ENCODE measurements around the gene MDFIC2. TPM values are rescaled to one million over a fixed set of nuclear protein-coding genes. Genes with fewer than 3 reads are reported as not detected.

The MDFIC2 gene
- total RNA-seq = not detected
- not detected for polyA plus RNA-seq

GRCh38 chr3:70312336-70312735 lies at the start of gene MDFIC2:
Gene MDFIC2 (minus strand): TSS chr3:70312638. CDS start chr3:70311973, 665 bp downstream.
- Histone ChIP-seq H3K36me3 (ENCODE audit: control insufficient read depth in 4 of 4, insufficient read depth in 3 of 4, low read depth in 1 of 4, low read length in 3 of 4) (no peaks in the 10 kb centered on the region), H3K27me3 (ENCODE audit: control insufficient read depth in 4 of 4, insufficient read depth in 4 of 4, low read length in 3 of 4) (no peaks in the 10 kb centered on the region), H3K4me1 (ENCODE audit: control insufficient read depth in 4 of 4, insufficient read depth in 4 of 4, low read length in 3 of 4) (no peaks in the 10 kb centered on the region), H3K27ac (ENCODE audit: low read depth in 1 of 2, low read length in 2 of 2) (no peak within 1 kb of the TSS), H3K4me3 (ENCODE audit: low read depth in 1 of 3, low read length in 3 of 3) (no peak within 1 kb of the TSS), H3K9ac (ENCODE audit: low read depth in 1 of 2, low read length in 2 of 2) (no peak within 1 kb of the TSS), H3K9me3 (ENCODE audit: control insufficient read depth in 4 of 4, low read length in 3 of 4) (no peaks in the 10 kb centered on the region)
- TF ChIP-seq GABPA (IDR thresholded peaks at IDR 0.05 in 1 of 2, conservative IDR thresholded peaks at IDR 0.05 in 1 of 2) = no peak
- TF ChIP-seq FOXA1 (IDR thresholded peaks at IDR 0.05) = no peak
- no peak for TF ChIP-seq YY1 (IDR thresholded peaks at IDR 0.05)
- TF ChIP-seq RXRA (IDR thresholded peaks at IDR 0.05) = no peak
- DNase-seq (ENCODE audit: low spot score) = no peak
- 87% methylated on average over 7 of the region's 7 CpGs for WGBS

GRCh38 chr3:70360979-70361760 lies 48.7 kb upstream of the MDFIC2 start:
- TF ChIP-seq ZBTB33 (IDR thresholded peaks at IDR 0.05) (no peak), RAD21 (IDR thresholded peaks at IDR 0.05) (no peak), YY1 (IDR thresholded peaks at IDR 0.05) (no peak), GABPA (IDR thresholded peaks at IDR 0.05 in 1 of 2, conservative IDR thresholded peaks at IDR 0.05 in 1 of 2) (no peak), JUND (IDR thresholded peaks at IDR 0.05) (no peak), TAF1 (conservative IDR thresholded peaks at IDR 0.05) (no peak), MAX (IDR thresholded peaks at IDR 0.05) (no peak), FOXA1 (IDR thresholded peaks at IDR 0.05) (no peak), HNF4A (conservative IDR thresholded peaks at IDR 0.05) (no peak), FOXA2 (IDR thresholded peaks at IDR 0.05) (no peak), SP1 (IDR thresholded peaks at IDR 0.05) (no peak), HNF4G (IDR thresholded peaks at IDR 0.05) (no peak), ATF3 (IDR thresholded peaks at IDR 0.05) (no peak), EGR1 (IDR thresholded peaks at IDR 0.05; ENCODE audit: low read depth in 2 of 2) (no peak), RXRA (IDR thresholded peaks at IDR 0.05) (no peak), NR2F2 (IDR thresholded peaks at IDR 0.05) (no peak)
- H3K4me1 ChIP-seq (ENCODE audit: control insufficient read depth in 4 of 4, insufficient read depth in 4 of 4, low read length in 3 of 4) = no peaks in the 10 kb centered on the region
- no peak overlapping the region for H3K27ac ChIP-seq (ENCODE audit: low read depth in 1 of 2, low read length in 2 of 2)
- no peaks in the 10 kb centered on the region for H3K36me3 ChIP-seq (ENCODE audit: control insufficient read depth in 4 of 4, insufficient read depth in 3 of 4, low read depth in 1 of 4, low read length in 3 of 4)
- H3K4me3 ChIP-seq (ENCODE audit: low read depth in 1 of 3, low read length in 3 of 3) = no peak overlapping the region
- no peak overlapping the region for H3K9ac ChIP-seq (ENCODE audit: low read depth in 1 of 2, low read length in 2 of 2)
- 64% methylated on average over 9 of the region's 9 CpGs for WGBS
- H3K9me3 ChIP-seq (ENCODE audit: control insufficient read depth in 4 of 4, low read length in 3 of 4) = peaks cover 0 to 3% (median 0%) of the 10 kb centered on the region in 4 donors
- no peaks in the 10 kb centered on the region for H3K27me3 ChIP-seq (ENCODE audit: control insufficient read depth in 4 of 4, insufficient read depth in 4 of 4, low read length in 3 of 4)
- DNase-seq (ENCODE audit: low spot score) = no peak

GRCh38 chr3:70359711-70360110 lies 47.3 kb upstream of the MDFIC2 start:
- Histone ChIP-seq H3K27me3 (ENCODE audit: control insufficient read depth in 4 of 4, insufficient read depth in 4 of 4, low read length in 3 of 4) (no peaks in the 10 kb centered on the region), H3K9me3 (ENCODE audit: control insufficient read depth in 4 of 4, low read length in 3 of 4) (peaks cover 0 to 3% (median 0%) of the 10 kb centered on the region in 4 donors), H3K9ac (ENCODE audit: low read depth in 1 of 2, low read length in 2 of 2) (no peak overlapping the region), H3K4me1 (ENCODE audit: control insufficient read depth in 4 of 4, insufficient read depth in 4 of 4, low read length in 3 of 4) (no peaks in the 10 kb centered on the region), H3K4me3 (ENCODE audit: low read depth in 1 of 3, low read length in 3 of 3) (no peak overlapping the region), H3K36me3 (ENCODE audit: control insufficient read depth in 4 of 4, insufficient read depth in 3 of 4, low read depth in 1 of 4, low read length in 3 of 4) (no peaks in the 10 kb centered on the region), H3K27ac (ENCODE audit: low read depth in 1 of 2, low read length in 2 of 2) (no peak overlapping the region)
- 82% methylated on average over 5 of the region's 5 CpGs for whole genome bisulfite sequencing
- TF ChIP-seq EGR1 (IDR thresholded peaks at IDR 0.05; ENCODE audit: low read depth in 2 of 2) (no peak), RXRA (IDR thresholded peaks at IDR 0.05) (no peak), GABPA (IDR thresholded peaks at IDR 0.05 in 1 of 2, conservative IDR thresholded peaks at IDR 0.05 in 1 of 2) (no peak), CTCF (IDR thresholded peaks at IDR 0.05; ENCODE audit: low read depth, low read length, missing input control) (no peak), HNF4A (conservative IDR thresholded peaks at IDR 0.05) (no peak), ATF3 (IDR thresholded peaks at IDR 0.05) (no peak), NR2F2 (IDR thresholded peaks at IDR 0.05) (no peak), JUND (IDR thresholded peaks at IDR 0.05) (no peak)
- no peak for DNase-seq (ENCODE audit: low spot score)
